GM23248 (cell line): Measurements from ENCODE around the gene DNAJC16. TPM values are rescaled to one million over a fixed set of nuclear protein-coding genes. Genes with fewer than 3 reads are reported as not detected.

ENCODE experiments used
- DNase-seq: peaks from one replicate; pipeline ENCODE4 v3.0.0-alpha.2; 2015
- H2AFZ ChIP-seq: fragments of 200-600 bp; sonication (generic); 2 replicates; pipeline ENCODE4 v1.6.1; 2016; ENCODE audit warnings: antibody characterized with exemption
- H3F3A ChIP-seq: fragments of 200-600 bp; sonication (generic); 2 replicates; pipeline ENCODE4 v1.6.1; 2016; ENCODE audit warnings: mild to moderate bottlenecking, antibody characterized with exemption, mixed run types; ENCODE audit not compliant: insufficient read depth
- H3K27ac ChIP-seq: fragments of 200-600 bp; sonication (generic); 2 replicates; pipeline ENCODE4 v1.5.1; 2016; ENCODE audit warnings: mild to moderate bottlenecking
- H3K27me3 ChIP-seq: fragments of 200-600 bp; sonication (generic); replicated peaks from 2 replicates; pipeline ENCODE4 v1.6.1; 2016; ENCODE audit warnings: mild to moderate bottlenecking; ENCODE audit not compliant: insufficient read depth
- H3K36me3 ChIP-seq: fragments of 200-600 bp; sonication (generic); 2 replicates; pipeline ENCODE4 v1.6.1; 2016; ENCODE audit warnings: low read depth, mild to moderate bottlenecking
- H3K4me1 ChIP-seq: fragments of 200-600 bp; sonication (generic); 2 replicates; pipeline ENCODE4 v1.6.1; 2016; ENCODE audit warnings: mild to moderate bottlenecking; ENCODE audit not compliant: insufficient read depth
- H3K4me2 ChIP-seq: fragments of 200-600 bp; sonication (generic); one replicate; pipeline ENCODE4 v1.6.1; 2016; ENCODE audit warnings: mild to moderate bottlenecking; ENCODE audit not compliant: unreplicated experiment
- H3K4me3 ChIP-seq: fragments of 200-600 bp; sonication (generic); 2 replicates; pipeline ENCODE4 v1.5.1; 2016; ENCODE audit warnings: mild to moderate bottlenecking
- H3K79me2 ChIP-seq: fragments of 200-600 bp; sonication (generic); 2 replicates; pipeline ENCODE4 v1.6.1; 2016; ENCODE audit warnings: mild to moderate bottlenecking; ENCODE audit not compliant: insufficient read depth
- H3K9ac ChIP-seq: fragments of 200-600 bp; sonication (generic); 2 replicates; pipeline ENCODE4 v1.6.1; 2016; ENCODE audit warnings: mild to moderate bottlenecking
- H3K9me2 ChIP-seq: fragments of 200-600 bp; sonication (generic); 2 replicates; pipeline ENCODE4 v1.6.1; 2016; ENCODE audit warnings: mixed run types, mild to moderate bottlenecking, moderate library complexity; ENCODE audit not compliant: insufficient read depth
- H3K9me3 ChIP-seq: fragments of 200-600 bp; sonication (generic); one replicate; pipeline ENCODE4 v1.6.1; 2017; ENCODE audit warnings: low read depth
- H4K20me1 ChIP-seq: fragments of 200-600 bp; sonication (generic); 2 replicates; pipeline ENCODE4 v1.6.0; 2016; ENCODE audit not compliant: insufficient read depth
- EZH2 ChIP-seq: fragments of 200-600 bp; sonication (generic); IDR thresholded peaks from 2 replicates; pipeline ENCODE4 v1.6.1; 2018; ENCODE audit warnings: antibody characterized with exemption, mild to moderate bottlenecking; ENCODE audit not compliant: insufficient read depth, poor library complexity, severe bottlenecking
- EZH2phosphoT487 ChIP-seq: fragments of 200-600 bp; sonication (generic); IDR thresholded peaks from 2 replicates; pipeline ENCODE4 v1.6.1; 2018; ENCODE audit warnings: antibody characterized with exemption, moderate library complexity, mild to moderate bottlenecking, low read depth; ENCODE audit not compliant: insufficient read depth
- WGBS, 2 experiments: methylation state at CpG; one replicate each; pipeline ENCODE4 v1.1.6; 2015 to 2017; ENCODE audit warnings: low lambda C conversion rate in 2 of 2, low coverage in 1 of 2; ENCODE audit errors: missing lambda C conversion rate in 2 of 2; 5-methylcytosine and 5-hydroxymethylcytosine counted together
- in situ Hi-C: fragments of 300-500 bp; cut with MboI; formaldehyde crosslinking; loops from 2 replicates; pipeline ENCODE4 v1.15.0; 2020
- polyA plus RNA-seq: library from polyadenylated mRNA; unstranded; fragments of >200 nt; fragmentation: Nextera tagmentation; extraction: Ambion mirVana; gene quantifications from 2 replicates; pipeline ENCODE4 v1.2.1, GENCODE V29; 2016
- total RNA-seq: library from RNA; depleted of rRNA; stranded (reverse); fragments of >200 nt; shearing (Covaris generic); gene quantifications from 2 replicates; pipeline ENCODE4 v1.2.3, GENCODE V29; 2014

DNAJC16 gene
- total and polyA plus RNA-seq, 2 experiments from 2014 or later, result 10.0 to 21.8 TPM

GRCh38 chr1:15538771-15539170 lies 12.1 kb downstream of the DNAJC16 start:
- Histone ChIP-seq H3K79me2 (peaks cover 1% of the 10 kb centered on the region; the same call in 1 of the 2 replicates), H3K9me2 (no peaks in the 10 kb centered on the region), H3K36me3 (peaks cover 27% of the 10 kb centered on the region; the same call in 1 of the 2 replicates), H3K4me1 (peaks cover 16% of the 10 kb centered on the region), H3K4me2 (no peak overlapping the region), H2AFZ (no peak overlapping the region), H3K4me3 (no peak overlapping the region), H3F3A (peaks cover 15% of the 10 kb centered on the region), H3K9ac (no peak overlapping the region), H3K27ac (no peak overlapping the region), H4K20me1 (no peaks in the 10 kb centered on the region), H3K9me3 (no peaks in the 10 kb centered on the region), H3K27me3 (no peaks in the 10 kb centered on the region)
- DNase-seq, result no peak
- WGBS, 2 experiments, result 89 to 92% methylated on average over 6 of the region's 6 CpGs
- in situ Hi-C loops, result no loop called here
- TF ChIP-seq EZH2phosphoT487 (no peak), EZH2 (no peak)

- H3F3A ChIP-seq, result peaks cover 25% of the 10 kb centered on the region
- H3K4me3 ChIP-seq, result no peak overlapping the region
- H3K9me2 ChIP-seq, result no peaks in the 10 kb centered on the region
- no peaks in the 10 kb centered on the region for H4K20me1 ChIP-seq
- TF ChIP-seq EZH2, result no peak
- TF ChIP-seq EZH2phosphoT487, result no peak
- peaks cover 24% of the 10 kb centered on the region for H3K4me1 ChIP-seq
- H2AFZ ChIP-seq, result no peak overlapping the region
- 61 to 67% methylated on average over 8 of the region's 8 CpGs for WGBS, 2 experiments
- no peak overlapping the region for H3K9ac ChIP-seq
- H3K79me2 ChIP-seq, result no peaks in the 10 kb centered on the region
- H3K4me2 ChIP-seq, result no peak overlapping the region
- H3K9me3 ChIP-seq, result no peaks in the 10 kb centered on the region
- H3K36me3 ChIP-seq, result peaks cover 29% of the 10 kb centered on the region
- peak overlapping the region; percentile 39 for H3K27ac ChIP-seq
- in situ Hi-C loops, result no loop called here
- DNase-seq, result peak; percentile 64
- no peaks in the 10 kb centered on the region for H3K27me3 ChIP-seq
Measured at GRCh38 chr1:15540186-15540585, 13.5 kb downstream of the DNAJC16 start.

- H3K36me3 ChIP-seq, result peaks cover 40% of the 10 kb centered on the region
- no peaks in the 10 kb centered on the region for H4K20me1 ChIP-seq
Measured at GRCh38 chr1:15541231-15541792, 14.7 kb downstream of the DNAJC16 start.

GRCh38 chr1:15542388-15543250 lies 16.0 kb downstream of the DNAJC16 start:
- Histone ChIP-seq H2AFZ (no peak overlapping the region), H3K4me2 (peak overlapping the region; percentile 58), H3K79me2 (no peaks in the 10 kb centered on the region), H3K36me3 (peaks cover 42% of the 10 kb centered on the region), H3K9me3 (no peaks in the 10 kb centered on the region), H3F3A (peaks cover 25% of the 10 kb centered on the region), H3K9me2 (no peaks in the 10 kb centered on the region), H3K4me3 (no peak overlapping the region), H3K9ac (no peak overlapping the region), H3K27ac (peak overlapping the region; percentile 56), H3K27me3 (no peaks in the 10 kb centered on the region), H3K4me1 (peaks cover 24% of the 10 kb centered on the region), H4K20me1 (no peaks in the 10 kb centered on the region)
- TF ChIP-seq EZH2 (no peak), EZH2phosphoT487 (no peak)
- no peak for DNase-seq
- 95% methylated on average over 7 of the region's 7 CpGs for WGBS, 2 experiments
- in situ Hi-C loops, result no loop called here

More at GRCh38 chr1:15541231-15541792, 14.7 kb downstream of the DNAJC16 start:
- Histone ChIP-seq H3K9me3 (no peaks in the 10 kb centered on the region), H3K79me2 (no peaks in the 10 kb centered on the region), H3K27me3 (no peaks in the 10 kb centered on the region), H3K4me3 (no peak overlapping the region), H3K27ac (no peak overlapping the region), H2AFZ (no peak overlapping the region), H3K9me2 (no peaks in the 10 kb centered on the region), H3K4me2 (no peak overlapping the region), H3K9ac (no peak overlapping the region), H3F3A (peaks cover 25% of the 10 kb centered on the region), H3K4me1 (peaks cover 24% of the 10 kb centered on the region)
- in situ Hi-C loops, result no loop called here
- 84 to 89% methylated on average over 4 of the region's 4 CpGs for WGBS, 2 experiments
- no peak for DNase-seq
- TF ChIP-seq EZH2, result no peak
- TF ChIP-seq EZH2phosphoT487, result no peak
